Renal pelvis (tissue), 4 donors: ENCODE measurements around the gene GATA5. TPM values are rescaled to one million over a fixed set of nuclear protein-coding genes. Genes with fewer than 3 reads are reported as not detected.
"Not testable (repeated sequence)": the region's sequence is repeated elsewhere in the genome, so short reads cannot be mapped to it uniquely, and the experiment has no call there.

Source experiments
- DNase-seq: peaks from one replicate; pipeline ENCODE4 v3.0.0-alpha.2; 2013
- polyA plus RNA-seq, 3 donors: library from polyadenylated mRNA; unstranded; fragments of 120-200 nt; gene quantifications; one replicate each; pipeline ENCODE4 v1.2.1, GENCODE V29; 2013; ENCODE audit not compliant: insufficient read length in 3 of 3

GATA5 gene
- polyA plus RNA-seq, 3 donors = 7.5 to 11.0 (median 8.2) TPM

GRCh38 chr20:62506791-62507190, 31.0 kb upstream of the GATA5 start:
- no peak for DNase-seq

GRCh38 chr20:62506087-62506486, 30.3 kb upstream of the GATA5 start:
- DNase-seq = no peak

- no peak for DNase-seq
These were observed 29.7 kb upstream of the GATA5 start for GRCh38 chr20:62505337-62506045.

GRCh38 chr20:62504323-62504722, 28.5 kb upstream of the GATA5 start:
- no peak for DNase-seq

- DNase-seq = no peak
These were observed 27.8 kb upstream of the GATA5 start for GRCh38 chr20:62503401-62504178.

GRCh38 chr20:62502496-62503095, 26.8 kb upstream of the GATA5 start:
- no peak for DNase-seq

GRCh38 chr20:62501801-62502495, 26.2 kb upstream of the GATA5 start:
- no peak for DNase-seq

GRCh38 chr20:62500237-62500864, 24.6 kb upstream of the GATA5 start:
- DNase-seq = no peak

- no peak for DNase-seq
These were observed 24.0 kb upstream of the GATA5 start for GRCh38 chr20:62499758-62500236.

GRCh38 chr20:62498874-62499273, 23.1 kb upstream of the GATA5 start:
- no peak for DNase-seq

- DNase-seq = no peak
These were observed 20.9 kb upstream of the GATA5 start for GRCh38 chr20:62496568-62497218.

GRCh38 chr20:62495749-62496567, 20.2 kb upstream of the GATA5 start:
- no peak for DNase-seq

- no peak for DNase-seq
These were observed 19.4 kb upstream of the GATA5 start for GRCh38 chr20:62494980-62495748.

GRCh38 chr20:62494537-62494936, 18.7 kb upstream of the GATA5 start:
- no peak for DNase-seq

GRCh38 chr20:62493886-62494285, 18.1 kb upstream of the GATA5 start:
- DNase-seq = no peak

GRCh38 chr20:62493253-62493885, 17.6 kb upstream of the GATA5 start:
- no peak for DNase-seq

- DNase-seq = no peak
These were observed 16.9 kb upstream of the GATA5 start for GRCh38 chr20:62492711-62493110.

- not testable (repeated sequence) for DNase-seq
These were observed 15.0 kb upstream of the GATA5 start for GRCh38 chr20:62490783-62491182.

GRCh38 chr20:62489932-62490263, 14.1 kb upstream of the GATA5 start:
- DNase-seq = no peak
